ENCODE measurements around the gene SLC16A8. TPM values are rescaled to one million over a fixed set of nuclear protein-coding genes. Genes with fewer than 3 reads are reported as not detected.

The SLC16A8 gene
- total and polyA plus RNA-seq, 2 of the 13 experiments (the other 11 are each of a cell fraction or from before 2014, with no cell fraction given): not detected

GRCh38 chr22:38129856-38130255 lies 45.9 kb upstream of the SLC16A8 start:
- FAIRE-seq (no peak), ATAC-seq (no peak), DNase-seq (ENCODE audit: low spot score) (no peak)
- no peaks in the 10 kb centered on the region for H3K4me1 ChIP-seq (ENCODE audit: insufficient read depth, low read length)
- TF ChIP-seq SIN3A (IDR thresholded peaks at IDR 0.05; ENCODE audit: borderline replicate concordance, low read depth, low read length) (no peak), CREM (IDR thresholded peaks at IDR 0.05) (no peak), CREM (CRISPR knock-in tag; IDR thresholded peaks at IDR 0.05) (no peak), ZNF674 (CRISPR knock-in tag; IDR thresholded peaks at IDR 0.05; ENCODE audit: low read depth) (no peak), ZNF34 (CRISPR knock-in tag; IDR thresholded peaks at IDR 0.05; ENCODE audit: borderline replicate concordance) (no peak), ZNF468 (CRISPR knock-in tag; IDR thresholded peaks at IDR 0.05) (no peak), BRF2 (CRISPR knock-in tag; IDR thresholded peaks at IDR 0.05) (no peak), ATF4 (CRISPR knock-in tag; IDR thresholded peaks at IDR 0.05) (no peak), ZNF891 (CRISPR knock-in tag; IDR thresholded peaks at IDR 0.05) (no peak), ZSCAN29 (CRISPR knock-in tag; conservative IDR thresholded peaks at IDR 0.05) (no peak), HBP1 (CRISPR knock-in tag; IDR thresholded peaks at IDR 0.05; ENCODE audit: low read depth) (no peak), HES4 (CRISPR knock-in tag; IDR thresholded peaks at IDR 0.05; ENCODE audit: borderline replicate concordance) (no peak), NFE2L1 (CRISPR knock-in tag; IDR thresholded peaks at IDR 0.05; ENCODE audit: borderline replicate concordance) (no peak), TRIM22 (IDR thresholded peaks at IDR 0.05) (no peak), ZKSCAN8 (CRISPR knock-in tag; IDR thresholded peaks at IDR 0.05; ENCODE audit: borderline replicate concordance) (no peak), ZNF598 (CRISPR knock-in tag; IDR thresholded peaks at IDR 0.05; ENCODE audit: borderline replicate concordance) (no peak)
- no peaks in the 10 kb centered on the region for H3K27me3 ChIP-seq (ENCODE audit: control insufficient read depth in 1 of 2, insufficient read depth in 2 of 2, low read length in 2 of 2)
- in situ Hi-C loops (cut with HindIII; ENCODE audit: extremely low pct_ligation_motif_present, low pct_unique_long_range_greater_than_20kb): no loop called here
- H4K20me1 ChIP-seq (ENCODE audit: insufficient read depth, low read length): no peaks in the 10 kb centered on the region
- no peak overlapping the region for H3K9ac ChIP-seq (ENCODE audit: insufficient read depth, low read depth, low read length)
- H3K79me2 ChIP-seq (ENCODE audit: insufficient read depth, low read length): no peaks in the 10 kb centered on the region
- CTCF ChIA-PET (ENCODE audit: low intra/inter-chr PET ratio, low total read pairs): no interaction called here
- H3K4me2 ChIP-seq (ENCODE audit: low read depth, low read length): no peak overlapping the region
- intact Hi-C loops (cut with micrococcal nuclease; ENCODE audit: unreplicated experiment): no loop called here
- BruUV-seq (replicated peaks): no TSS peak
- H3K4me3 ChIP-seq (replicated peaks in 1 of 3; ENCODE audit: insufficient read depth in 1 of 3, low read depth in 2 of 3, low read length in 3 of 3): no peak overlapping the region
- H2AFZ ChIP-seq (ENCODE audit: low read length): no peak overlapping the region
- POLR2A ChIA-PET: no interaction called here
- WGBS (ENCODE audit: low lambda C conversion rate): 40% methylated on average over 2 of the region's 9 CpGs
- H3K27ac ChIP-seq (ENCODE audit: extremely low read length, insufficient read depth, low read length): no peak overlapping the region
- H3K36me3 ChIP-seq (replicated peaks in 1 of 2; ENCODE audit: control insufficient read depth in 1 of 2, insufficient read depth in 2 of 2, low read length in 2 of 2): no peaks in the 10 kb centered on the region
- H3K9me3 ChIP-seq (ENCODE audit: low read length): no peaks in the 10 kb centered on the region
